Measurements from ENCODE around the gene GATD1.

DNA sequence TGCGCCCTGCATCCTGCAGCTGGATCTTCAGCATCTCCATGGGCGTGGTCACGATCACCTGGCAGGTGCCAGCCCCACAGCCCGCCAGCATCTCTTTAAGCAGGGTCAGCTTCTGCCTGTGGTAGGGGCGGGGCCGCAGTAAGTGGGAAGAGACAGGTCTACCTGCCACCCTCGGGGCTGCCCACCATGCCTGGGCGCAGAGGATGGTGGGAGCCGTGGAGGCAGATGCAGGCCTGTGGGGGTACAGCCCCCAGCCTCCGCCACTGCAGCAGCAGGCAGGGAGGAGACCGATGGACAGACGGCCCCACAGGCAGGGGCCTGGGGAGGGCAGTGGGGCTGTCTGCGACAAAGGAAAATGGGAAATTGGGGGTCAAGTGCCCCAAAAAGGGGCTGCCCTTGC, 15.6 kb upstream of the GATD1 start:
- TF ChIP-seq, protein P1, sequence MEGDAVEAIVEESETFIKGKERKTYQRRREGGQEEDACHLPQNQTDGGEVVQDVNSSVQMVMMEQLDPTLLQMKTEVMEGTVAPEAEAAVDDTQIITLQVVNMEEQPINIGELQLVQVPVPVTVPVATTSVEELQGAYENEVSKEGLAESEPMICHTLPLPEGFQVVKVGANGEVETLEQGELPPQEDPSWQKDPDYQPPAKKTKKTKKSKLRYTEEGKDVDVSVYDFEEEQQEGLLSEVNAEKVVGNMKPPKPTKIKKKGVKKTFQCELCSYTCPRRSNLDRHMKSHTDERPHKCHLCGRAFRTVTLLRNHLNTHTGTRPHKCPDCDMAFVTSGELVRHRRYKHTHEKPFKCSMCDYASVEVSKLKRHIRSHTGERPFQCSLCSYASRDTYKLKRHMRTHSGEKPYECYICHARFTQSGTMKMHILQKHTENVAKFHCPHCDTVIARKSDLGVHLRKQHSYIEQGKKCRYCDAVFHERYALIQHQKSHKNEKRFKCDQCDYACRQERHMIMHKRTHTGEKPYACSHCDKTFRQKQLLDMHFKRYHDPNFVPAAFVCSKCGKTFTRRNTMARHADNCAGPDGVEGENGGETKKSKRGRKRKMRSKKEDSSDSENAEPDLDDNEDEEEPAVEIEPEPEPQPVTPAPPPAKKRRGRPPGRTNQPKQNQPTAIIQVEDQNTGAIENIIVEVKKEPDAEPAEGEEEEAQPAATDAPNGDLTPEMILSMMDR (conservative IDR thresholded peaks at IDR 0.05), result no peak
- no peak for TF ChIP-seq ZFX (IDR thresholded peaks at IDR 0.05)

Data from C4-2B (cell line).